Glomerular visceral epithelial cell (primary cell): ENCODE data around the gene NARF.
"Not testable (repeated sequence)": the region's sequence is repeated elsewhere in the genome, so short reads cannot be mapped to it uniquely, and the experiment has no call there.

ENCODE experiments used
- DNase-seq: peaks from one replicate; pipeline ENCODE4 v3.0.0-alpha.2; 2016; ENCODE audit errors: extremely low spot score

The NARF gene

DNA sequence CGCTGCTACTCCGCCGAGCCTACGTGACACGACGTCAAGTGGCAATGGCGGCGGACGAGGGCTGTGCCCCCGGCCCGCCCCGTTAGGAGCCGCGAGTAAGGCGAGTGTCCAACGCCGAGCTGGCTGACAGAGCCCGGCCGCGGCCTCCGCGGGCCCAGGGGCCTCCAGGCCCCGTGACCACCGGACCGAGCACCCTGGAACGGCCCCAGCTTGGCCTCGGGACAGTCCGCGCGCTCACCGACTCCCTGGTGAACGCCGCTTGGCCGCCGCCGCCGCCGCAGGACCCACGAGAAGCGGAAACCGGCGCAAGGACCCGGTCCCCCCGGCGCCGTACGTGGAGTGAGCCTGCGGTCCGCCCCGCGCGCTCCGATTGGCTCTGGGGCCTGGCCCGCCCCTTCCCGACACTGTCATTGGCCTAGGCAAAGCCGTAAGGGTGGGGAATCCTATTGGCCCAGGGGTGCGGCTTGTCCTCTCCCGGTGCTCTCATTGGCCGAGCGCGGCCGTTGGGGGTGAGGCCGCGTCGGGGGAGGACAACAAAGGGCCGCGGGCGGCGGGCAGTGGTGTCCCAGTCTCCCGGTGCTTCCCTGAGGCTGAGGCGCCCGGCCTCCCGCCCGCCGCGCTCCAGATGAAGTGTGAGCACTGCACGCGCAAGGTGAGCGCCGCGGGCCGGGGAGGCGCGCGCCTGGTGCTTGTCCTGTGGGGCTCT is at the start of gene NARF:
Gene NARF (plus strand): TSS at position 563 of the 706 bp plus-strand sequence. CDS start 63 bp downstream, at position 626.
- DNase-seq: peak; percentile 99

DNA sequence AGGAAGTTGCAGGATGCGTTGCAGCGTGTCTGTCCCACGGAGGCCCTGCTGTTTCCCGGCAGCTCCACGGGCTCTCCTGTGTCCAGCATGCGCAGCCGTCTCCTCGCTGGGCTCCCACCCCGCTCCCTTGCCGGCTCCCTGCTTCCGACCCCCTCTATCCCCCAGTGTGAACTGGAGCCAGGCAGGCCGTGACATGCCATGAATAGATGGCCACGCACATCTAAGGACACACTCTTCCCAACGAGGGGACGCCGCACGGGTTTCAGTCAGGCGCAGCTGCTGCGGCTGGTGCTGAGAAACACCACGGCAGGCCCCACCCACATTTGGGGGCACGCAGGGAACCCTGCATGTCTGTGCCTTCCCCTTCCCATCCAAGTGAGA is 49.6 kb upstream of the NARF start:
- no peak for DNase-seq

DNA sequence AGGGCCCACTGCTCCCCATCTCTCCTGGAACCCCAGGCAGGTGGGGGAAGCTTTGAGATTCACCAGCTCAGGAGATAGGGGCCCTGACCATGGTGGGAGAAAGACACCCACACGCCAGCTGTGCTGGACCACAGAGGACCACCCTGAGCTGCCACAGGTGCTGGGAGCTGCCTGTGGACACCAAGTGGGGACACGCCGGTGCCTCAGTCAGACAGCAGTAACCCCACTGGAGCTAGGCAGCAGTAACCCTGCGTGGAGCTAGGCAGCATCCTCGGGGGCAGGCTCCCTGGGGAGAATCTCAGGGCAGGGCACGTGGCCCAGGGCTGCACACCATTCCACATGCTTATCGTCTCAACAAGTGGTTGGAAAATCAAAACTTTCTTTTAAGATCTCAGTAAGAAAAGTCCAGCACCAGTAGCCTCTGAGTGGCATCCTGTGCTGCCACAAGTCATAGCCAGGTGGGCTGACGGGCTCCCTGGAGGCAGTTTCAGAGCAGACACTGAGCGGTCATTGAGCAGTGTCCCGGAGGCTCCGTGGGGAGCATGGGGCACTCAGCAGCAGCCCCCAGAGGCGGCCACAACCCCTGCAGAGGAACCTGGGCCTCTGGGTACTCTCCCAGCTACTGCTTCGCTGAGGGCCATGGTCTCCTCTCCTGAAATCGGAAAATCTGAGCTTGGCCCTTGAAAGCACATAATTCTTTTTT is 48.4 kb upstream of the NARF start:
- no peak for DNase-seq

- no peak for DNase-seq
Measured at GRCh38 chr17:82411396-82412053, 47.0 kb upstream of the NARF start.

- not testable (repeated sequence) for DNase-seq
Measured at GRCh38 chr17:82412081-82412480, 46.5 kb upstream of the NARF start.

GRCh38 chr17:82412535-82413520 is 45.7 kb upstream of the NARF start:
- no peak for DNase-seq

- DNase-seq: peak; percentile 71
Measured at GRCh38 chr17:82414548-82415281, 43.8 kb upstream of the NARF start.

- no peak for DNase-seq
Measured at GRCh38 chr17:82415336-82415735, 43.2 kb upstream of the NARF start.

DNA sequence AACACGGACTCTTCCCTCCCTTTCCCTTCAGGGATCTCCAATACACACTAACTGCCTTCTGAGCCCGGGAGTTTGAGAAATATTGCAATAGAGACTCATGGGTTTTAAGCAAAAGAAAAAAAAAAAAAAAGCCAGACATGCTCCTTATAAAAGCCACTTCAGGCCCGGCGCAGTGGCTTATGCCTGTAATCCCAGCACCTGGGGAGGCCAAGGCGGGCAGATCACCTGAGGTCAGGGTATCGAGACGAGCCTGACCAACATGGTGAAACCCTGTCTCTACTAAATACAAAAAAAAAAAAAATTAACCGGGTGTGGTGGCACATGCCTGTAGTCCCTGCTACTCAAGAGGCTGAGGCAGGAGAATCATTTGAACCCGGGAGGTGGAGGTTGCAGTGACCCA is 42.8 kb upstream of the NARF start:
- no peak for DNase-seq

DNA sequence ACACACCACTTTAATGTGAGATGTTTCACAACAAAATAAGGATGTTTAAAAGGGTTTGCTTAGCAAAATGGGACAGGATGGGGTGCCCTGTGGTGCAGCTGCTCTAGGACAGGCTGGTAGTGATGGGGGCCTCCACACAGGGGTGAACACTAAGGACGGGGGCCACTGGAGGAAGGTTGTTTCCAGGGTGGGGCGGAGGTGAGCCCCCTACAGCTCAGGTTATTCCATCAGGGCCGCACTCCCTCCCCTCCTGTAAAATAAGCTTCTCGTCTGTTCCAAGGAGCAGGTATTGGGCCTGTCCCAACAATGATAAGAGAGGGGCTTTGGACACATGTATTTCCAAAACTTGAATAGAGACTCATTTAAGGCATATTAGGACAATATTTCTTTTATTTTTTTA is 42.3 kb upstream of the NARF start:
- no peak for DNase-seq

DNA sequence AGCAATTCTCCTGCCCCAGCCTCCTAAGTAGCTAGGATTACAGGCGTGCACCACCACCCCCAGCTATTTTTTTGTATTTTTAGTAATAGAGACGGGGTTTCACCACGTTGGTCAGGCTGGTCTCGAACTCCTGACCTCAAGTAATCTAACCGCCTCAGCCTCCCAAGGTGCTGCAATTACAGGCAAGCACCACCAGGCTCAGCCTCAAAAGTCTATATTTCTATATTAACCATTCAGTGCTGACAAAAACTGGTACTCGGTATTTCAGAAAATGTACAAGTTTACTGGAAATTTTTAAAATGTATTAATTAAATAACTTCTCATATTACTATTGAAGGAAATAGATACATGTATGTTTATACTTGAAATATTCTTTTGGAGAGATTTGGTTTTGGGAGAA is 41.8 kb upstream of the NARF start:
- DNase-seq: no peak

DNA sequence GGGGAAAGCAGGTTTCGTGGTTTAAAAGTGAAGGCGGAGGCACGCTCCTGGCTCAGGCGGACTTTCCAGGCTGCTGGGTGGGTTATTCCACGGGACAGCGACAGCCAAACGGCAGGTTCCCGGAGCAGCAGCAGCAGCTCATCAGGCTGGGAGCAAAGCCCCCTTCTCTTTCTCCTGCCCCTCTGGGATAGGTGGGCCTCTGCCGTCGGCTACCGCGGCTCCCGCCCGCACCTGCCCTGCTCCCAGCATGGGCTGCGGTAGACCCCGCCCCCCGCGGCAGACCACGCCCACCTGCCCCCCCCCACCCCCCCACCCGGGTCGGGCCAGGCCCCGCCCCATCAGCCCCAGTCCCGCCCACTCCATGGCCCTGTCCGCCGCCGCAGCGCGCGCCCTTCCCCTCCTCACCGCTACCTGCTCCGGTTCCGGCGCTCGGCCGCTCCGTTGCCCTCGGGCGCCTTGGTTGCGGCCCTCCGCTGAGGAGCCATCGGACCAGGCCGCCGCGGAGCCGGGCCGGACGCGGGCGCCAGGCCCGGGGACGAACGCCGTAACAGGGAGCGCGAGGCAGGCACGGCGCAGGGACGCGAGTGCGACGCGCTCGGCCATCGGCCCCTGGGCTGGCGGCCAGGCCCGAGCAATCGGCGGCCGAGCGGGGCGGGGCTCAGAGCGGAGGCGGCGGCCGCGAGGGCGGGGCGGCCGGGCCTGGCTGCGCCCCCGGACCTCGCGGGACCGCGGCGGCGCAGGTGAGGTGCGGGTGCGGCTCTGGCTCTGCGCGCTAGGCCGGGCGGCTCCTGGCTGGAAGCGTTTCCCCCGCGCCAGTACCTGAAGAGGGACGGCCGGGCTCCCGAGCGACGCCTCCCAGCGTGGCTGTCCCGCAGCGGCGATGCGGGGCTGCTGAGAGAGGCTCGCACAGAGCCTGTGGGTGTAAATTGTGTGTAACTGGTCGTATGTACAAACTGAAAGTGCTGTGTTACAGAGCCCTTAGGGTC is 40.2 kb upstream of the NARF start, which contains the start of the genes HEXD and OGFOD3:
Gene HEXD (plus strand): TSS at position 347 of the 986 bp plus-strand sequence. CDS start 1,453 bp downstream, outside the sequence.
Gene OGFOD3 (minus strand): TSS at position 586 of the 986 bp plus-strand sequence. CDS start 101 bp downstream, at position 485.
- peak; percentile 86 for DNase-seq

- no peak for DNase-seq
Measured at GRCh38 chr17:82419540-82419939, 39.0 kb upstream of the NARF start.

DNA sequence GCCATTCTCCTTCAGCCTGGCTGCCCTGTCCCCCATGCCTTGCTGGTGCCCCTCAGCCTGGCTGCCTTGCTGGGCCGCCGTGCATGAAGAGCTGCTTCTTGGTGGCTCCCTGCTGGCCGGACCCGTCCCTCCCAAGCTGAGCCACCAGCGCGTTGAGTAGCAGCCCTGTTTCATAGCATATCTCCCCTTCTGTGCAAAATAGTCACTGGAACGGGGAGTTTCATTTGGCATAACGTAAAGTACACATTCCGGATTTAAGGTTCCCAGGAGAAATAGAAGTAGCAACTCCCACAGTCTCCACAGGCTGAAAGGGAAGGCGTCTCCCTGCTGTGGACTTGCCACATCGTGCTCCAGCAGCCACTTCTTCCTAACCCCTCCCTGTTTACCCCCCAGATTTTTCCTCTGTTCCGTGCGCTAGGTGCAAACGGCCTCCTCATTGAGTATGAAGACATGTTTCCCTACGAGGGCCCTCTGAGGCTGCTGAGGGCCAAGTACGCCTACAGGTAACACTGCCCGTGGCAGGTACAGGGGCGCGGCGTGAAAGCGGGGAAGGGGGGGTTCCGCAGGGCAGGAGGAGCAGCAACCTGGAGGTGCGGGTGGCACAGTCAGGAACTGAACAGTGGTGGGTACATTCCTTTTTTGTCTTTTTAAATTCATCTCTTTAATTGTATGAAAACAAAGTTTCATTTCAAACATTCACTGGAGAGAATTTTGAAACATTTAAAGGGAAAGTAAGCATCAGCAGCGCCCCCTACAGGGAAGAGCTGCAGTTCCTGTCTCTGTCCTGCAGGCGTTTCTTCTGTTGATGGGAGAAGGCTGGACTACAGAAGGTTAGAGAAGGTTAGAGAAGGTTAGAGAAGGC is 34.3 kb upstream of the NARF start:
- no peak for DNase-seq

GRCh38 chr17:82424863-82425159 is 33.7 kb upstream of the NARF start:
- DNase-seq: no peak

GRCh38 chr17:82428546-82428945 is 30.0 kb upstream of the NARF start:
- DNase-seq: no peak

GRCh38 chr17:82429824-82430223 is 28.7 kb upstream of the NARF start:
- DNase-seq: no peak

- DNase-seq: no peak
Measured at GRCh38 chr17:82432017-82432416, 26.5 kb upstream of the NARF start.
